Breast epithelium (tissue), 3 donors: ENCODE results near the gene RXFP1.
A peak's percentile ranks its signal among the peaks of the same experiment; 100 is the strongest.

Experiments
- CTCF ChIP-seq, 3 donors: fragments of 450-650 bp; IDR thresholded peaks; one replicate each; pipeline ENCODE4 v1.5.1; 2016 to 2017; ENCODE audit warnings: antibody characterized with exemption in 3 of 3, mild to moderate bottlenecking in 3 of 3, moderate library complexity in 3 of 3
- POLR2A ChIP-seq: fragments of 450-650 bp; IDR thresholded peaks from one replicate; pipeline ENCODE4 v1.6.1; 2016; ENCODE audit warnings: antibody characterized with exemption, mild to moderate bottlenecking, moderate library complexity

GRCh38 chr4:158624889-158625478, 103.3 kb downstream of the RXFP1 start:
- TF ChIP-seq CTCF (IDR thresholded peaks at IDR 0.05) (peak; percentile 66 to 79 (median 68)), POLR2A (no peak)
